Smooth muscle cell (in vitro differentiated cells): ENCODE data around the gene FBXW9. TPM values are rescaled to one million over a fixed set of nuclear protein-coding genes. Genes with fewer than 3 reads are reported as not detected.

Experiments
- DNase-seq: peaks from one replicate; lab custom pipeline; 2025; ENCODE audit not compliant: unreplicated experiment; lab: John Stamatoyannopoulos, UW
- H2AFZ ChIP-seq: fragments of 200-600 bp; sonication (generic); 2 replicates; pipeline ENCODE4 v1.6.0; 2016; ENCODE audit warnings: antibody characterized with exemption, low read depth, mild to moderate bottlenecking
- H3F3A ChIP-seq: fragments of 200-600 bp; sonication (generic); 2 replicates; pipeline ENCODE4 v1.6.0; 2017; ENCODE audit warnings: antibody characterized with exemption, low read depth
- H3K27ac ChIP-seq: fragments of 200-600 bp; sonication (generic); 2 replicates; pipeline ENCODE4 v1.5.1; 2016; ENCODE audit warnings: low read depth, mild to moderate bottlenecking
- H3K27me3 ChIP-seq: fragments of 200-600 bp; sonication (generic); 2 replicates; pipeline ENCODE4 v1.6.1; 2016; ENCODE audit warnings: low read depth, mild to moderate bottlenecking
- H3K36me3 ChIP-seq: fragments of 200-600 bp; sonication (generic); 2 replicates; pipeline ENCODE4 v1.5.1; 2016; ENCODE audit warnings: low read depth
- H3K4me1 ChIP-seq: fragments of 200-600 bp; sonication (generic); 2 replicates; pipeline ENCODE4 v1.5.1; 2016; ENCODE audit warnings: low read depth
- H3K4me2 ChIP-seq: fragments of 200-600 bp; sonication (generic); 2 replicates; pipeline ENCODE4 v1.6.0; 2016; ENCODE audit warnings: mild to moderate bottlenecking
- H3K4me3 ChIP-seq: fragments of 200-600 bp; sonication (generic); 2 replicates; pipeline ENCODE4 v1.5.1; 2016; ENCODE audit warnings: mild to moderate bottlenecking
- H3K79me2 ChIP-seq: fragments of 200-600 bp; sonication (generic); 2 replicates; pipeline ENCODE4 v1.6.0; 2016; ENCODE audit warnings: low read depth, mild to moderate bottlenecking
- H3K9ac ChIP-seq: fragments of 200-600 bp; sonication (generic); 2 replicates; pipeline ENCODE4 v1.6.0; 2016; ENCODE audit warnings: low read depth
- H3K9me3 ChIP-seq: fragments of 200-600 bp; sonication (generic); replicated peaks from 2 replicates; pipeline ENCODE4 v1.5.1; 2016; ENCODE audit warnings: low read depth
- H4K20me1 ChIP-seq: fragments of 200-600 bp; sonication (generic); 2 replicates; pipeline ENCODE4 v1.6.0; 2016; ENCODE audit warnings: low read depth
- WGBS: methylation state at CpG from one replicate; pipeline ENCODE4 v1.1.7; 2016; ENCODE audit warnings: low lambda C conversion rate; 5-methylcytosine and 5-hydroxymethylcytosine counted together
- polyA plus RNA-seq: library from polyadenylated mRNA; unstranded; fragments of >200 nt; fragmentation: Nextera tagmentation; extraction: Ambion mirVana; gene quantifications from 2 replicates; pipeline ENCODE4 v1.2.1, GENCODE V29; 2016
- total RNA-seq: library from RNA; depleted of rRNA; stranded (reverse); fragments of >200 nt; gene quantifications from 2 replicates; pipeline ENCODE4 v1.2.3, GENCODE V29; 2014
- TF ChIP-seq, protein P1 (sequence below): fragments of 200-600 bp; sonication (generic); IDR thresholded peaks from 2 replicates; pipeline ENCODE4 v1.5.1; 2017; ENCODE audit warnings: borderline replicate concordance, mild to moderate bottlenecking, antibody characterized with exemption; ENCODE audit not compliant: insufficient read depth, poor library complexity, severe bottlenecking

The FBXW9 gene
- total and polyA plus RNA-seq, 2 experiments from 2014 or later: 9.1 to 17.3 TPM

DNA sequence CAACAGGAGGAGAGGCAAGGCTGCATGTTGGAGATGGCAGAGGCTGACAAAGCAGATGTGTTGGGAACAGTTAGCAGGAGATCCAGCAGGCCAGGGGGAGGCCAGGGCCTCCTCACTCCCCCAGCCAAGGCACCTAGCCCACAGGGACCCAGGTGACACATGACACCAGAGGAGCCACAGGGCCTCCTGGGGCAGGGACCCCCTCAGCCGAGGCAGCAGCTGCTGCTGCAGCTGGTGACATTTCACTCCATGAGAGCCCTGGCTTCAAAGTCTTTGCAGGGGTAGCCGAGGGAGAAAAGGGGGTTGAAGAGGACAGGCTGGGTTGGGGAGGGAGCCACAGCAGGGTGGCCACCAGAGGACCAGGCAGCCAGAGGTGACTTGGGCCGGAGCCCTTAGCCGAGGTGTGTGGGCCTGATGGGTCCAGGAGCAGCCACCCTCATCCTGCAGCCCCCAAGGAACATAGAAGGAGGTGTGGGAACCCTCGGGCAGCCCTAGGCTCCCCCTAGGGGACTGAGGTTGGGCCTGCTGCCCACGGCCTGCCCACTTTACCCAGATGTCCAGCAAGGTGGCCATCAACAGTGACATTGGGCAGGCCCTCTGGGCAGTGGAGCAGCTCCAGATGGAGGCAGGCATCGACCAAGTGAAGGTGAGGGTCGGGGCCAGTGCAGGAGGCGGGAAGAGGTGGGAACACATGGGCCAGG, 8.8 kb downstream of the FBXW9 start, which contains the start of gene GNG14:
Gene GNG14 (plus strand): TSS at position 503 of the 701 bp plus-strand sequence. CDS start 51 bp downstream, at position 554.
- H3F3A ChIP-seq: no peaks in the 10 kb centered on the region
- 87% methylated on average over 9 of the region's 9 CpGs for WGBS
- no peaks in the 10 kb centered on the region for H3K4me1 ChIP-seq
- H3K27me3 ChIP-seq: no peaks in the 10 kb centered on the region
- H4K20me1 ChIP-seq: no peaks in the 10 kb centered on the region
- H3K4me2 ChIP-seq: no peak within 1 kb of the TSS
- no peaks in the 10 kb centered on the region for H3K36me3 ChIP-seq
- no peak within 1 kb of the TSS for H3K27ac ChIP-seq
- no peaks in the 10 kb centered on the region for H3K79me2 ChIP-seq
- H3K9ac ChIP-seq: no peak within 1 kb of the TSS
- TF ChIP-seq, protein P1, sequence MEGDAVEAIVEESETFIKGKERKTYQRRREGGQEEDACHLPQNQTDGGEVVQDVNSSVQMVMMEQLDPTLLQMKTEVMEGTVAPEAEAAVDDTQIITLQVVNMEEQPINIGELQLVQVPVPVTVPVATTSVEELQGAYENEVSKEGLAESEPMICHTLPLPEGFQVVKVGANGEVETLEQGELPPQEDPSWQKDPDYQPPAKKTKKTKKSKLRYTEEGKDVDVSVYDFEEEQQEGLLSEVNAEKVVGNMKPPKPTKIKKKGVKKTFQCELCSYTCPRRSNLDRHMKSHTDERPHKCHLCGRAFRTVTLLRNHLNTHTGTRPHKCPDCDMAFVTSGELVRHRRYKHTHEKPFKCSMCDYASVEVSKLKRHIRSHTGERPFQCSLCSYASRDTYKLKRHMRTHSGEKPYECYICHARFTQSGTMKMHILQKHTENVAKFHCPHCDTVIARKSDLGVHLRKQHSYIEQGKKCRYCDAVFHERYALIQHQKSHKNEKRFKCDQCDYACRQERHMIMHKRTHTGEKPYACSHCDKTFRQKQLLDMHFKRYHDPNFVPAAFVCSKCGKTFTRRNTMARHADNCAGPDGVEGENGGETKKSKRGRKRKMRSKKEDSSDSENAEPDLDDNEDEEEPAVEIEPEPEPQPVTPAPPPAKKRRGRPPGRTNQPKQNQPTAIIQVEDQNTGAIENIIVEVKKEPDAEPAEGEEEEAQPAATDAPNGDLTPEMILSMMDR: no peak
- no peak within 1 kb of the TSS for H3K4me3 ChIP-seq
- DNase-seq: no peak
- H3K9me3 ChIP-seq: no peaks in the 10 kb centered on the region
- no peak within 1 kb of the TSS for H2AFZ ChIP-seq

DNA sequence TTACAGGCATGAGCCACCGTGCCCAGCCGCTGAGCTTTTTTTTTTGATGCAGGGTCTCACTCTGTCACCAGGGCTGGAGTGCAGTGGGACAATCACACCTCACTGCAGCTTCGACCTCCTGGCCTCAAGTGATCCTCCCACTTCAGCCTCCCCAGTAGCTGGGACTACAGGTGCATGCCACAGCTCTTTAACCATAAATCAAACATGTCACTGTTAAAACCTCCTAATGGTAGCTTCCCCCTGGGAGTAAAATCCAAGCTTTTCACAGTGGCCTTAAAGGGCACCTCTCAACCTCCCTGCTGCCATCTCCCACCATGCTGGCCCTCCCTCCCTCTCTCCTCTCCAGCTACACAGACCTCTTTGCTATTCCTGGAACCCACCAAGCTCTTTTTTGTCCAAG, 10.6 kb downstream of the FBXW9 start:
- WGBS: 92% methylated on average over 3 of the region's 3 CpGs
- Histone ChIP-seq H3K36me3 (no peaks in the 10 kb centered on the region), H3K4me2 (no peak overlapping the region), H3K27ac (no peak overlapping the region), H3F3A (no peaks in the 10 kb centered on the region), H4K20me1 (no peaks in the 10 kb centered on the region), H3K4me1 (no peaks in the 10 kb centered on the region), H3K9me3 (no peaks in the 10 kb centered on the region), H2AFZ (no peak overlapping the region), H3K79me2 (no peaks in the 10 kb centered on the region), H3K4me3 (no peak overlapping the region), H3K9ac (no peak overlapping the region), H3K27me3 (no peaks in the 10 kb centered on the region)
- TF ChIP-seq, protein P1: no peak
- DNase-seq: no peak

DNA sequence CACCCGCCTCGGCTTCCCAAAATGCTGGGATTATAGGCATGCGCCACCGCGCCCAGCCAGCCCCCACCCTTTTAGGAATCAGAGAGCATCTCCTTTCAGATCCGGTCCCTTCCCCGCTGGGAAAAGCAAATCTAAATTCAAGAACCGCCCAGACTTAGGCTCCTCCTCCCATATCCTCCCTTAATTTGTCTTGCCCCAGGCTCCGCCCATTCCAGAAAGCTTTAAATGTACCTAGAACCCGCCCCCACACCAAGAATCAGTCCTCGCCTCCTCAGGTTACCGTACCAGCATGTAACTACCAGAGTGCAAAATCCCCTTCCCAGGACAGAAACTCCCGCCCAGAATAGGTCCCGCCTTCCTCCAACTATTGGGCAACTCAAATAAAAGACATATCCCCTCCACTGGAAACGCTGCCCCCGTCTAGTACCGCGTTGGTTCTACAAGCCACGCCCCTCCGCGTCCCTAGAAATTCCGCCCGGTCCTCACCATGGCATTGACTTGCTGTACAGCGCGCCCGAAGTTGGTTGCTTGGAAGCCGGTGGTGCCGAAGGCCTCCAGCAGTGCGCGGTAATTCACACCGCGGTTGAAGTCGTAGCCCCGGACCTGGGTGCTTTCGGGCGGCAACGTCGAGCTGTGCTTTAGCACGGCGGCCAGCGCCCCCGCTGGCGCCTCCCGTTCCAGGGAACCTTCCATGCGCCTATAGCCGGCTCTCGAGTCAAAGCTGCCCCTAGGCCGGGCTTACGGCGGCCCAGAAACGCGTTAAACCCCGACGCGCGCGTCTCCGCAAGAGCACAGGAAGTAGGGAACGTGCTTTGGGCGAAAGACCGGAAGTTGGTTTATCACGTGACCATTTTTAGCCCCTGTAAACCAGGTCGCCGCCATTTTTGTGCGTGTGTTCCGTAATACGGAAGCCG, 15.1 kb downstream of the FBXW9 start, which contains the start of gene DHPS:
Gene DHPS (minus strand): TSS at position 807 of the 914 bp plus-strand sequence. CDS start 114 bp downstream, at position 693.
- WGBS: under 1% methylated on average over 68 of the region's 68 CpGs
- peak within 1 kb of the TSS; percentile 89 for H3K9ac ChIP-seq
- no peaks in the 10 kb centered on the region for H3K4me1 ChIP-seq
- peak within 1 kb of the TSS; percentile 72 for H3K4me3 ChIP-seq
- peak within 1 kb of the TSS; percentile 70 for H2AFZ ChIP-seq
- peak within 1 kb of the TSS; percentile 89 for H3K4me2 ChIP-seq
- no peaks in the 10 kb centered on the region for H3K79me2 ChIP-seq
- peak; percentile 73 for DNase-seq
- peaks cover 12% of the 10 kb centered on the region for H4K20me1 ChIP-seq
- no peaks in the 10 kb centered on the region for H3K36me3 ChIP-seq
- no peaks in the 10 kb centered on the region for H3F3A ChIP-seq
- peak within 1 kb of the TSS; percentile 97 for H3K27ac ChIP-seq
- H3K9me3 ChIP-seq: no peaks in the 10 kb centered on the region
- TF ChIP-seq, protein P1: no peak
- H3K27me3 ChIP-seq: no peaks in the 10 kb centered on the region
